PFSK-1 (cell line): Measurements from ENCODE around the gene SPRTN.

ENCODE experiments used
- FOXP2 ChIP-seq: optimal IDR thresholded peaks from 2 replicates; pipeline ENCODE3; 2011; ENCODE audit warnings: borderline replicate concordance, control low read depth, inconsistent platforms; ENCODE audit not compliant: insufficient read depth; ENCODE audit errors: extremely low read length, extremely low read depth
- POLR2AphosphoS5 ChIP-seq: IDR thresholded peaks from 2 replicates; pipeline ENCODE4 v1.6.1; 2012; ENCODE audit warnings: low read depth, mild to moderate bottlenecking, control low read depth, low read length, moderate library complexity
- REST ChIP-seq, 2 experiments: IDR thresholded peaks; 2 replicates each; pipeline versions ENCODE4 v1.6.1 to v1.8.0; 2011 to 2012; ENCODE audit warnings: low read depth in 2 of 2, low read length in 2 of 2, control low read depth in 1 of 2, inconsistent platforms in 1 of 2, mild to moderate bottlenecking in 1 of 2, moderate library complexity in 1 of 2; ENCODE audit not compliant: insufficient read depth in 1 of 2
- SIN3A ChIP-seq: IDR thresholded peaks from 2 replicates; pipeline ENCODE4 v1.6.1; 2012; ENCODE audit warnings: mild to moderate bottlenecking, low read length, moderate library complexity, borderline replicate concordance; ENCODE audit not compliant: insufficient read depth
- TAF1 ChIP-seq: IDR thresholded peaks from 2 replicates; pipeline ENCODE4 v1.6.1; 2012; ENCODE audit warnings: low read length, control low read depth, borderline replicate concordance; ENCODE audit not compliant: insufficient read depth

- TF ChIP-seq SIN3A (no peak), POLR2AphosphoS5 (no peak), TAF1 (no peak), FOXP2 (no peak), REST (IDR thresholded peaks at IDR 0.05; ENCODE audit: insufficient read depth in 1 of 2, low read depth in 2 of 2, low read length in 2 of 2) (peak in 1 of 2 experiments; percentile 56; a peak in 2 of 4 replicates)
Observed at GRCh38 chr1:231392389-231393131, 54.5 kb downstream of the SPRTN start.
